Thoracic aorta (tissue), 2 donors: ENCODE data around the gene ZNF8. TPM values are rescaled to one million over a fixed set of nuclear protein-coding genes. Genes with fewer than 3 reads are reported as not detected.

Source experiments
- total RNA-seq, 2 donors: library from RNA; depleted of rRNA; stranded (reverse); fragments of >200 nt; gene quantifications; one replicate each; pipeline versions ENCODE4 v1.1.0 to v1.2.3, GENCODE V29; 2016

The ZNF8 gene
- total RNA-seq, 2 donors from 2014 or later = 11.4 to 12.0 TPM

Other genes starting within 250 kb of the ZNF8 start
- not detected for gene ZSCAN1, start 244.9 kb upstream of the ZNF8 start, total RNA-seq
- 1 to 10 TPM; 7.6 to 9.5 TPM for gene ZNF135, start 219.7 kb upstream of the ZNF8 start, total RNA-seq
- gene ZSCAN18, start 180.7 kb upstream of the ZNF8 start, total RNA-seq = 100 to 1,000 TPM in 1 of 2 donors, 10 to 100 TPM in 1; 90.9 to 102 TPM
- 10 to 100 TPM in 1 of 2 donors, 1 to 10 TPM in 1; 6.8 to 10.6 TPM for gene ZNF329, start 128.2 kb upstream of the ZNF8 start, total RNA-seq
- 10 to 100 TPM; 26.4 to 32.6 TPM for gene ZNF274, start 95.9 kb upstream of the ZNF8 start, total RNA-seq
- 10 to 100 TPM; 23.8 to 25.6 TPM for gene ZNF544, start 50.0 kb upstream of the ZNF8 start, total RNA-seq
- 10 to 100 TPM; 37.4 to 87.9 TPM for gene ERVK3-1, start 26.4 kb downstream of the ZNF8 start, total RNA-seq
- gene ZSCAN22, start 48.0 kb downstream of the ZNF8 start, total RNA-seq = 1 to 10 TPM; 1.1 to 4.2 TPM
- gene A1BG, start 74.5 kb downstream of the ZNF8 start, total RNA-seq = 10 to 100 TPM in 1 of 2 donors, 1 to 10 TPM in 1; 1.9 to 10.0 TPM
- 1 to 10 TPM in 1 of 2 donors, not detected in 1; 2.3 TPM for gene ZNF497, start 83.8 kb downstream of the ZNF8 start, total RNA-seq
- gene ZNF837, start 102.1 kb downstream of the ZNF8 start, total RNA-seq = 1 to 10 TPM; 1.6 to 3.9 TPM
- gene RPS5, start 108.3 kb downstream of the ZNF8 start, total RNA-seq = 100 to 1,000 TPM; 747 to 789 TPM
- gene RNF225, start 116.7 kb downstream of the ZNF8 start, total RNA-seq = not detected
- 10 to 100 TPM; 18.7 to 31.5 TPM for gene ZNF584, start 129.7 kb downstream of the ZNF8 start, total RNA-seq
- gene ZNF132, start 161.2 kb downstream of the ZNF8 start, total RNA-seq = 10 to 100 TPM in 1 of 2 donors, 1 to 10 TPM in 1; 3.1 to 10.2 TPM
- gene ZNF324B, start 172.7 kb downstream of the ZNF8 start, total RNA-seq = 10 to 100 TPM in 1 of 2 donors, 1 to 10 TPM in 1; 6.0 to 12.0 TPM
- gene ZNF324, start 188.1 kb downstream of the ZNF8 start, total RNA-seq = 10 to 100 TPM; 19.8 to 31.7 TPM
- 10 to 100 TPM; 17.8 to 23.7 TPM for gene ZNF446, start 197.4 kb downstream of the ZNF8 start, total RNA-seq
- 1 to 10 TPM; 7.1 to 8.5 TPM for gene SLC27A5, start 233.0 kb downstream of the ZNF8 start, total RNA-seq
- 10 to 100 TPM; 10.4 to 10.9 TPM for gene ZBTB45, start 240.9 kb downstream of the ZNF8 start, total RNA-seq